ES-I3 (cell line): Measurements from ENCODE around the gene FAM204A.

ENCODE experiments used
- H3K36me3 ChIP-seq: 2 replicates; pipeline ENCODE4 v1.6.1; 2013; ENCODE audit warnings: mild to moderate bottlenecking, low read length, control low read depth, moderate library complexity; ENCODE audit not compliant: insufficient read depth
- H3K4me1 ChIP-seq: 2 replicates; pipeline ENCODE4 v1.6.1; 2013; ENCODE audit warnings: mild to moderate bottlenecking, control low read depth, low read length; ENCODE audit not compliant: insufficient read depth
- H3K9ac ChIP-seq: 2 replicates; pipeline ENCODE4 v1.6.1; 2013; ENCODE audit warnings: low read depth, mild to moderate bottlenecking, low read length, moderate library complexity
- H3K9me3 ChIP-seq: 2 replicates; pipeline ENCODE4 v1.6.1; 2013; ENCODE audit warnings: mild to moderate bottlenecking, low read length, moderate library complexity; ENCODE audit not compliant: control insufficient read depth, insufficient read depth

The FAM204A gene

GRCh38 chr10:118341791-118342637 is at the start of gene FAM204A:
Gene FAM204A, minus strand, starts transcription at chr10:118342324. Its CDS starts 5,909 bp downstream, at chr10:118336415.
- Histone ChIP-seq H3K9me3 (no peaks in the 10 kb centered on the region), H3K4me1 (0 out of 2 replicates have a peak, but pooled peaks cover 6% of the 10 kb centered on the region), H3K36me3 (no peaks in the 10 kb centered on the region), H3K9ac (peak within 1 kb of the TSS; percentile 91)

DNA sequence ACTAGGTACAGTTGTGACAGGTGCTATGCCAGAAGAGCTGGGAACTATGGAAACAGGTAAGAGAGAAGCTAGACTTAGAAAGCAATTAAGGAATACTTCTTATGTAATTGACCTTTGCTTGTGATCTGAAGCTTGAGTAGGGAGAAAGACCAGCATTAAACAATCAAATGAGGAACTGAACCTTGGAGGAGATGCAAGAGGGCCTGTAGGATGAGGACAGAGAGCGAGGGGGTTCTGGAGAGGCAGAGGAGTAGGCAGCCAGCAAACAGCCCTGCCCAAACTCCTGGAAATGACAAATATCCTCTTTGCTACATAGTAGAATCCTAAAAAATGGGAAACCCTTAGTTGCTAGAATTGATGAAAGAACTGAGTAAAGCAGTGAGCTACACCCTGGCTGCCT is 41.6 kb upstream of the FAM204A start:
- Histone ChIP-seq H3K4me1 (peaks cover 5% of the 10 kb centered on the region), H3K9me3 (peaks cover 1% of the 10 kb centered on the region; the same call in 1 of the 2 replicates), H3K36me3 (no peaks in the 10 kb centered on the region), H3K9ac (no peak overlapping the region)

- H3K4me1 ChIP-seq: peaks cover 5% of the 10 kb centered on the region
These were observed 41.1 kb upstream of the FAM204A start for GRCh38 chr10:118383063-118383689.

GRCh38 chr10:118374404-118374803 is 32.3 kb upstream of the FAM204A start:
- Histone ChIP-seq H3K4me1 (no peaks in the 10 kb centered on the region), H3K36me3 (no peaks in the 10 kb centered on the region), H3K9me3 (no peaks in the 10 kb centered on the region), H3K9ac (no peak overlapping the region)

More at GRCh38 chr10:118383063-118383689, 41.1 kb upstream of the FAM204A start:
- no peaks in the 10 kb centered on the region for H3K9me3 ChIP-seq
- no peak overlapping the region for H3K9ac ChIP-seq
- H3K36me3 ChIP-seq: no peaks in the 10 kb centered on the region

DNA sequence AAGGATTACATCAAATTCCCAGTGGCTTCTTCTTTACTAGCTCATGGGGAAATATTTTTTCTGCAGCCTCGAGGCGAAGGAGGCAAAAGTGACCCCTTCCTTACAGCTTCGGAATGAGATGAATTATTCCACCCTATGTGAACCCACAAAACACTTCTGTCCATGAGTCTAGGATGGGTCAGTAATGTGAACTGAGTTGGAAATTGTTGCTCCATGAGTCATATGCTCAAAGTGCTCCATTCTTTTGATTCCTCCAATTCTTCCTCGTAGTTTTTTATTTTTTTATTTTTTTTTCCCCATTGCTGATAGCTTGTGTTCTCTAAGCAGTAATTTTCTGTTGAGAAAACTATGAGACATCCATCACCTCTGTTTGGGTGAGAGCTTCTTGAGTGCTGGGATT is 31.7 kb upstream of the FAM204A start:
- Histone ChIP-seq H3K4me1 (no peaks in the 10 kb centered on the region), H3K9me3 (no peaks in the 10 kb centered on the region), H3K36me3 (no peaks in the 10 kb centered on the region), H3K9ac (no peak overlapping the region)

- Histone ChIP-seq H3K36me3 (no peaks in the 10 kb centered on the region), H3K9ac (no peak overlapping the region; the same call in 1 of the 2 replicates), H3K4me1 (no peaks in the 10 kb centered on the region), H3K9me3 (peaks cover 4% of the 10 kb centered on the region; the same call in 1 of the 2 replicates)
These were observed 28.4 kb upstream of the FAM204A start for GRCh38 chr10:118370499-118370898.

DNA sequence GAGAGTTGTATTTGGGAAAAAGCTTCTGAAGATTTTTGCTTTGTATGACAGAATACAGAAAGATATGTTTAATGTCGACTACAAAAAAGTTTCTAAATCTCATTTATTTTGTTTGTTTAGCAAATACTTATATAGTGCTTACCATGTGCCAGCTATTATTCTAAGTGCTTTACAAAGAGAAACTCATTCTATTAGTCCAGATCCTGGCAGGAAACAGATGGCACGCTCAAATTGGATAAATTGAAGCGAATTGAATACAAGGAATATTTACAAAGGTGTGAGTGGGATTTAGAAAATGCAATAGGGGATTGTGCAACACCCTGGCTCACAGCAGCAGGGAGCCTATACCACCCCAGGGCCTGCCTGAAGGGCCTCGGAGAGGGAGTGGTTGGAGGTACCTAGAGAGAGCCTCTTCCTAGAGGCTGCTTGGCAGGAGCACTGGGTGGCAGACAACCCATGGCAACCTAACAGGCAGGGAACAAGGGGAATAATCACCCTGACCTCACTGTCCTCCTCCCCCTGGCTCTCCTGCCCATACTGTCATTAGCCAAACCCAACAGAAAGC is 27.6 kb upstream of the FAM204A start:
- no peaks in the 10 kb centered on the region for H3K4me1 ChIP-seq
- H3K36me3 ChIP-seq: no peaks in the 10 kb centered on the region
- peaks cover 4% of the 10 kb centered on the region; the same call in 1 of the 2 replicates for H3K9me3 ChIP-seq
- no peak overlapping the region for H3K9ac ChIP-seq

DNA sequence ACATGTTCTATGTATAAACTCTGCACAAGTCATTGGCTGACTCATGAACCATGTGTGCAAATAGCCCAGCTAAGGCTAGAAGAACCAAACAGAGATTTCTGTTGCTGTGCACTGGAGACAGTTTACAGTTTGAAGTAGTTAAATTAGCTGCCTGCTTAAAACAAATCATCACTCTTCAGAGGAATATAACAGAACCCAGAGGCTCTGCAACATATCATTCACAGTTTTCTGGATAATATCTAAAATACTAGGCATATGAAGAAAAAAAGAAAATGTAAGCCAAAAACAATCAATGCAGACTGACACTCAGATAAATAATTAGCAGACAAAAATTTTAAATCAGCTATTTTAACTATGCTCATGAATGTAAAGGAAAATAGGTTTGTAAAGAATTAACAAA is 23.6 kb upstream of the FAM204A start:
- H3K9me3 ChIP-seq: peaks cover 4% of the 10 kb centered on the region; the same call in 1 of the 2 replicates
- no peaks in the 10 kb centered on the region for H3K36me3 ChIP-seq
- no peak overlapping the region for H3K9ac ChIP-seq
- no peaks in the 10 kb centered on the region for H3K4me1 ChIP-seq

DNA sequence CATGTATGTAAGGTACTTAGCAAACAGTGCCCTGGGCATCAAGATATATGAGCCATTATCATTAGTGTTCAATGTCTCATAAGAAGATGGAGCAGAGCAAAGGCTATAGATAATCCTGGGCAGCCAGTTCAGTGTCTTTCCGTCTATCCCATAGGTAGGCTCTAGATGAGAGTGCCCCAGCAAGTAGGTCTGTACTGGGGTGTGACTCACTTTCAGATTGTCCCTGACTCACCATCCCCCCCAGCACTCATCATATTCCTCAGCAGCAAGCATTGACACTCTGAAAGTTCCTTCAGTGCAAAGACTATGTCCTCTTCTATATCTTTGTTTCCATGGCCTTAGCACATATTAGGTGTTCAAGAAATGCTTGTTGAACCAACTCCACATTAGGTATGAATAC is 20.0 kb upstream of the FAM204A start:
- Histone ChIP-seq H3K9ac (no peak overlapping the region), H3K4me1 (no peaks in the 10 kb centered on the region), H3K9me3 (peaks cover 4% of the 10 kb centered on the region; the same call in 1 of the 2 replicates), H3K36me3 (no peaks in the 10 kb centered on the region)

- Histone ChIP-seq H3K9ac (no peak overlapping the region), H3K4me1 (no peaks in the 10 kb centered on the region), H3K9me3 (no peaks in the 10 kb centered on the region), H3K36me3 (no peaks in the 10 kb centered on the region)
These were observed 16.2 kb upstream of the FAM204A start for GRCh38 chr10:118358327-118358726.

DNA sequence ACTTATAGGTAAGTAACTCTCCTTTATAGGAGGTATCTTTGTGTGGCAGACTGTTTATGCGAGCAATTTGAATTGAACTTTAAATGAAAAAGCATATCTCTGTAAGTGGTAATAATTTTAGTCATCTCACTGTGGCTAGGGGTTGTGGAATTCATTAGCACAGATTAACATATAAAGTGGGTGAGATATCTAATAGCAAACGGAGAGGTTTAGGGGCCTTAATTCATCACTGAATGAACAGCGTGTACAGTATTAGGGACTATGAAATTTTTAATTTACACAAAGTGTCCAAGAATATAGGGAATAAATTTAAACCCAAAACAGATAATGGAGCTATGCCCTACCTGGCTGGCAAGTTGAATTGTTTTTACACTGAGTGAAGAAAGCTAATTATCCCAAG is 15.7 kb upstream of the FAM204A start:
- Histone ChIP-seq H3K9me3 (no peaks in the 10 kb centered on the region), H3K9ac (no peak overlapping the region), H3K36me3 (no peaks in the 10 kb centered on the region), H3K4me1 (no peaks in the 10 kb centered on the region)

- no peaks in the 10 kb centered on the region for H3K4me1 ChIP-seq
- no peaks in the 10 kb centered on the region for H3K36me3 ChIP-seq
- no peaks in the 10 kb centered on the region for H3K9me3 ChIP-seq
- no peak overlapping the region for H3K9ac ChIP-seq
These were observed 14.5 kb upstream of the FAM204A start for GRCh38 chr10:118356628-118357027.

DNA sequence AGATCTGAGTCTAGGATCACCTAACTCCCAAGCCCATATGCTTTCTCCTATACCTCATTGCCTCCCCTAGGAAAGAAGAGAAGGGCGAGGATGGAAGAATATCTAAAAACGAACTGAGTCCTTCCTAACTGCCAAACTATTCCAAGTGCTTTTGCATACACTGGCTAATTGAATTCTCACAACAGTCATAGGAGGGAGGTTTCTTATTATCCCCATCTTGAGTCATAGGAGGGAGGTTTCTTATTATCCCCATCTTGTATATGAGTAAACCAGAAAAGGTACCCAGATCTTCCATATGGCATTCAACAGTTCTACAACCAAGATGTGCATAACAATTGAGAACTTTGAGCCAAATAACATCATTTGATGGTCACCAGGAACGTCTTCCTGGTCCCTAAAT is 13.1 kb upstream of the FAM204A start:
- H3K9me3 ChIP-seq: no peaks in the 10 kb centered on the region
- no peaks in the 10 kb centered on the region for H3K36me3 ChIP-seq
- no peaks in the 10 kb centered on the region for H3K4me1 ChIP-seq
- H3K9ac ChIP-seq: no peak overlapping the region

- H3K9me3 ChIP-seq: no peaks in the 10 kb centered on the region
- no peak overlapping the region for H3K9ac ChIP-seq
- no peaks in the 10 kb centered on the region for H3K4me1 ChIP-seq
- H3K36me3 ChIP-seq: no peaks in the 10 kb centered on the region
These were observed 7.1 kb upstream of the FAM204A start for GRCh38 chr10:118349235-118349634.
